ENCODE data around the gene GP1BB. TPM values are rescaled to one million over a fixed set of nuclear protein-coding genes. Genes with fewer than 3 reads are reported as not detected.

Gene GP1BB
- total RNA-seq, 1 experiment from 2014 or later, result 4.3 TPM

DNA sequence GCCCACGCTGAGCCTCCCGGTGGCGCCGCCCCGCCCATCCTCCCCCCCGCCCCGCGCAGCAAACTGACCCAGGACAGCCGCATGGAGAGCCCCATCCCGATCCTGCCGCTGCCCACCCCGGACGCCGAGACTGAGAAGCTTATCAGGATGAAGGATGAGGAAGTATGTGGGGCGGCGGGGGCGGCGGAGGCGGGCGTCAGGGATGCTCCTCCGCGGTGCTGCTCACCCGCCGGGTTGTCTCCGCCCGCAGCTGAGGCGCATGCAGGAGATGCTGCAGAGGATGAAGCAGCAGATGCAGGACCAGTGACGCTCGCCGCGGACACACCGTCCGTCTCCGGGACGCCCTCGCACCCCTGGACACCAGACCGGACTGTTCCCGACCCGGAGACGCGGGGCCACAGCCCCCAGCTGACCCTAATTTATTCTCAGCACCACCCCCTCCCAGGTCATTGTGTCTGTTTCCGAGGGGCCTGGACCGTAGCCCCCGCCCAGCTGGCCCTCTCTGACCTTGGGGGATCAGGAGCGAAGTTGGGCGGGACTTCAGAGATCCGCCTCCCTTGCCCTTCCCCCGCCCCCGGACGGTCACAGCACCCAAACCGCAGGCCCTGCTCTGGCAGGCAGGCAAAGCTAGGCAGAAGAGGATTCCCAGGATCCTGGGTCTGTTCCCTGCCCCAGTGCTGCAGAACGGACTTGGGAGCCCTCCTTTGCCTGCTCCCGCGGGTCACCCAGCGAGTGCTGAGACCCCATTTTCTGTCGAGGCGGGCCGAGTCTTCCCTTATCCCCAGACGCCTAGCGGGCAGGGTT, 959 bp upstream of the GP1BB start:
- CTCF ChIA-PET, result interaction anchor here (0.7 to 5.5 kb wide), 7 partner anchors 8 to 217 kb away, joined by 3 to 57 read pairs (median 5); no protein-coding TSS in a partner anchor
- POLR2A ChIA-PET, result interaction anchor here (0.6 kb wide), 1 partner anchor 277 kb away, joined by 3 read pairs; no protein-coding TSS in a partner anchor
- Mint-ChIP-seq H3K4me3 (peak overlapping the region; percentile 55), H3K27ac (no peak overlapping the region), H3K9me3 (no peaks in the 10 kb centered on the region), H3K36me3 (peaks cover 10% of the 10 kb centered on the region), H3K4me1 (peaks cover 24% of the 10 kb centered on the region), H3K27me3 (ENCODE audit: low read depth) (peaks cover 84% of the 10 kb centered on the region)
- ATAC-seq (peak; percentile 1; the same call in 1 of the 2 replicates), DNase-seq (ENCODE audit: low spot score) (peak; percentile 49)
- TF ChIP-seq GABPB1 (CRISPR knock-in tag; IDR thresholded peaks at IDR 0.05) (no peak), NR2C2 (CRISPR knock-in tag; IDR thresholded peaks at IDR 0.05) (no peak), ZNF317 (CRISPR knock-in tag; IDR thresholded peaks at IDR 0.05; ENCODE audit: borderline replicate concordance, low read depth) (no peak), TEAD4 (CRISPR knock-in tag; IDR thresholded peaks at IDR 0.05) (no peak)

DNA sequence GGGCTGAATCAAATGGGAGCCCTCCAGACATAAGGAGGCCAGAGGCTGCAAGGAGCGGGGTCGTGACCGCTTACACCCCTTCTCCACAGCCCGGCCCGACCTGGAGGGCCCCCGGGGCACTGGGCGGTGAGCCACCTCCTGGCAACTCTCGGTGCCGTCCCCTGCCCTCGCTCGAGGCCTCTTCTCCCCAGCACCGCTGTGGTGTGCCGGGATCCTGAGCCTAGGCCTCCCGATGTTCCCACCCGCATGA, 432 bp upstream of the GP1BB start:
- Mint-ChIP-seq H3K36me3 (peaks cover 10% of the 10 kb centered on the region), H3K9me3 (no peaks in the 10 kb centered on the region), H3K4me3 (peak overlapping the region; percentile 55), H3K4me1 (peaks cover 21% of the 10 kb centered on the region), H3K27ac (no peak overlapping the region), H3K27me3 (ENCODE audit: low read depth) (peaks cover 85% of the 10 kb centered on the region)
- ChIA-PET POLR2A (no interaction called here), CTCF (interaction anchor here (0.7 to 5.5 kb wide), 7 partner anchors 8 to 187 kb away, joined by 3 to 57 read pairs (median 6); no protein-coding TSS in a partner anchor)
- TF ChIP-seq FOXP4 (CRISPR knock-in tag; IDR thresholded peaks at IDR 0.05), result no peak
- TF ChIP-seq, protein P1, sequence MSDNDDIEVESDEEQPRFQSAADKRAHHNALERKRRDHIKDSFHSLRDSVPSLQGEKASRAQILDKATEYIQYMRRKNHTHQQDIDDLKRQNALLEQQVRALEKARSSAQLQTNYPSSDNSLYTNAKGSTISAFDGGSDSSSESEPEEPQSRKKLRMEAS (CRISPR knock-in tag; IDR thresholded peaks at IDR 0.05), result no peak
- TF ChIP-seq RELA (CRISPR knock-in tag; IDR thresholded peaks at IDR 0.05; ENCODE audit: borderline replicate concordance), result no peak
- TF ChIP-seq, protein P2, sequence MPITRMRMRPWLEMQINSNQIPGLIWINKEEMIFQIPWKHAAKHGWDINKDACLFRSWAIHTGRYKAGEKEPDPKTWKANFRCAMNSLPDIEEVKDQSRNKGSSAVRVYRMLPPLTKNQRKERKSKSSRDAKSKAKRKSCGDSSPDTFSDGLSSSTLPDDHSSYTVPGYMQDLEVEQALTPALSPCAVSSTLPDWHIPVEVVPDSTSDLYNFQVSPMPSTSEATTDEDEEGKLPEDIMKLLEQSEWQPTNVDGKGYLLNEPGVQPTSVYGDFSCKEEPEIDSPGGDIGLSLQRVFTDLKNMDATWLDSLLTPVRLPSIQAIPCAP (CRISPR knock-in tag; IDR thresholded peaks at IDR 0.05), result no peak
- no peak for TF ChIP-seq NR3C1 (CRISPR knock-in tag; conservative IDR thresholded peaks at IDR 0.05; ENCODE audit: low read depth)
- TF ChIP-seq ZNF423 (CRISPR knock-in tag; IDR thresholded peaks at IDR 0.05), result no peak
- TF ChIP-seq MXD4 (CRISPR knock-in tag; IDR thresholded peaks at IDR 0.05; ENCODE audit: borderline replicate concordance), result no peak
- no peak for TF ChIP-seq RORB (CRISPR knock-in tag; IDR thresholded peaks at IDR 0.05)
- no peak for TF ChIP-seq NFATC4 (CRISPR knock-in tag; IDR thresholded peaks at IDR 0.05)
- TF ChIP-seq ZNF416 (CRISPR knock-in tag; IDR thresholded peaks at IDR 0.05), result no peak
- TF ChIP-seq ZNF317 (CRISPR knock-in tag; IDR thresholded peaks at IDR 0.05; ENCODE audit: borderline replicate concordance, low read depth), result no peak
- peak; percentile 2; the same call in 1 of the 2 replicates for ATAC-seq
- no peak for DNase-seq (ENCODE audit: low spot score)

DNA sequence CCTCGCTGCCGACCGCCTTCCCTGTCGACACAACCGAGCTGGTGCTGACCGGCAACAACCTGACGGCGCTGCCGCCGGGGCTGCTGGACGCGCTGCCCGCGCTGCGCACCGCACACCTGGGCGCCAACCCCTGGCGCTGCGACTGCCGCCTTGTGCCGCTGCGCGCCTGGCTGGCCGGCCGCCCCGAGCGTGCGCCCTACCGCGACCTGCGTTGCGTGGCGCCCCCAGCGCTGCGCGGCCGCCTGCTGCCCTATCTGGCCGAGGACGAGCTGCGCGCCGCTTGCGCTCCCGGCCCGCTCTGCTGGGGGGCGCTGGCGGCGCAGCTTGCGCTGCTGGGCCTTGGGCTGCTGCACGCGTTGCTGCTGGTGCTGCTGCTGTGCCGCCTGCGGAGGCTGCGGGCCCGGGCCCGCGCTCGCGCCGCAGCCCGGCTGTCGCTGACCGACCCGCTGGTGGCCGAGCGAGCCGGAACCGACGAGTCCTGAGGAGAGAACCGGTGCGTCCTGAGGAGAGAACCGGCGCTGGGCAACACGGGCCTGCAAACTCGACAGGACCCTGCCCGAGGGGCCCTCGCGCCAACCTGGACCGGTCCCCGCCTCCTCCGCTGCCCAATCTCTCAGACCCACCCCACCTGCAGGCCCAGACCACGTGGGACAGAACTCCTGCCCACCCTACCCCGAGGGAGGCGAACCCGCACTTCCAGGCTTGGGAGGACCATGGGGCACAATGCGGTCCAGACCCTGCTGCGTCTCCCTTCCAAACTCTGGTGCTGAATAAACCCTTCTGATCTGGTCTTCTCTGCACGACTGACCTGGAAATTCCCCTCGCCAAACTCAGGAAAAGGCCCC, 866 bp downstream of the GP1BB start:
- H3K27me3 Mint-ChIP-seq (ENCODE audit: low read depth), result peaks cover 95% of the 10 kb centered on the region
- H3K36me3 Mint-ChIP-seq, result peaks cover 10% of the 10 kb centered on the region
- H3K9me3 Mint-ChIP-seq, result no peaks in the 10 kb centered on the region
- peaks cover 20% of the 10 kb centered on the region for H3K4me1 Mint-ChIP-seq
- H3K4me3 Mint-ChIP-seq, result peak overlapping the region; percentile 53
- H3K27ac Mint-ChIP-seq, result no peak overlapping the region
- DNase-seq (ENCODE audit: low spot score) (peak; percentile 76), ATAC-seq (peak; percentile 68)
- ChIA-PET POLR2A (interaction anchor here (0.5 to 0.6 kb wide), 2 partner anchors 147 to 389 kb away, joined by 3 to 4 read pairs; no protein-coding TSS in a partner anchor), CTCF (interaction anchor here (0.6 to 5.5 kb wide), 44 partner anchors 9 to 239 kb away, joined by 3 to 57 read pairs (median 4); no protein-coding TSS in a partner anchor)
- TF ChIP-seq, protein P3, sequence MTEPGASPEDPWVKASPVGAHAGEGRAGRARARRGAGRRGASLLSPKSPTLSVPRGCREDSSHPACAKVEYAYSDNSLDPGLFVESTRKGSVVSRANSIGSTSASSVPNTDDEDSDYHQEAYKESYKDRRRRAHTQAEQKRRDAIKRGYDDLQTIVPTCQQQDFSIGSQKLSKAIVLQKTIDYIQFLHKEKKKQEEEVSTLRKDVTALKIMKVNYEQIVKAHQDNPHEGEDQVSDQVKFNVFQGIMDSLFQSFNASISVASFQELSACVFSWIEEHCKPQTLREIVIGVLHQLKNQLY (CRISPR knock-in tag; IDR thresholded peaks at IDR 0.05), result no peak
- TF ChIP-seq SP1 (CRISPR knock-in tag; conservative IDR thresholded peaks at IDR 0.05) (peak; percentile 65), ZNF423 (CRISPR knock-in tag; IDR thresholded peaks at IDR 0.05) (no peak; the same call in 1 of the 2 replicates), ZNF425 (CRISPR knock-in tag; conservative IDR thresholded peaks at IDR 0.05) (no peak), ZBTB43 (CRISPR knock-in tag; IDR thresholded peaks at IDR 0.05) (no peak), ETV6 (CRISPR knock-in tag; IDR thresholded peaks at IDR 0.05) (no peak), NFE2L1 (CRISPR knock-in tag; IDR thresholded peaks at IDR 0.05) (no peak)
- TF ChIP-seq, protein P4, sequence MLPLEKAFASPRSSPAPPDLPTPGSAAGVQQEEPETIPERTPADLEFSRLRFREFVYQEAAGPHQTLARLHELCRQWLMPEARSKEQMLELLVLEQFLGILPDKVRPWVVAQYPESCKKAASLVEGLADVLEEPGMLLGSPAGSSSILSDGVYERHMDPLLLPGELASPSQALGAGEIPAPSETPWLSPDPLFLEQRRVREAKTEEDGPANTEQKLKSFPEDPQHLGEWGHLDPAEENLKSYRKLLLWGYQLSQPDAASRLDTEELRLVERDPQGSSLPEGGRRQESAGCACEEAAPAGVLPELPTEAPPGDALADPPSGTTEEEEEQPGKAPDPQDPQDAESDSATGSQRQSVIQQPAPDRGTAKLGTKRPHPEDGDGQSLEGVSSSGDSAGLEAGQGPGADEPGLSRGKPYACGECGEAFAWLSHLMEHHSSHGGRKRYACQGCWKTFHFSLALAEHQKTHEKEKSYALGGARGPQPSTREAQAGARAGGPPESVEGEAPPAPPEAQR (CRISPR knock-in tag; IDR thresholded peaks at IDR 0.05), result no peak

Data from WTC11 (cell line).